HTR-8/SVneo (cell line): ENCODE results near the gene P2RY11.

Experiments
- DNase-seq: peaks from one replicate; pipeline ENCODE4 v3.0.0; 2011; ENCODE audit warnings: low spot score, mixed read lengths; ENCODE audit not compliant: insufficient read length
- FAIRE-seq: peaks from 2 replicates; lab custom pipeline; 2011; peaks lifted over from hg19 to GRCh38; lab: Jason Lieb, UNC

The P2RY11 gene

GRCh38 chr19:10111405-10111811 is at the start of gene P2RY11:
Gene P2RY11 (plus strand): TSS chr19:10111693. CDS start chr19:10111722, 29 bp downstream.
- FAIRE-seq (no peak), DNase-seq (no peak)

GRCh38 chr19:10061717-10062310 is 49.7 kb upstream of the P2RY11 start:
- no peak for DNase-seq
- FAIRE-seq = no peak

- FAIRE-seq (no peak), DNase-seq (no peak)
Observed at GRCh38 chr19:10068205-10068604, 43.3 kb upstream of the P2RY11 start.

- DNase-seq (no peak), FAIRE-seq (no peak)
Observed at GRCh38 chr19:10069046-10069445, 42.4 kb upstream of the P2RY11 start.

- no peak for DNase-seq
- FAIRE-seq = no peak
Observed at GRCh38 chr19:10070730-10071446, 40.6 kb upstream of the P2RY11 start.

- FAIRE-seq = no peak
- no peak for DNase-seq
Observed at GRCh38 chr19:10074153-10074552, 37.3 kb upstream of the P2RY11 start.

- FAIRE-seq = no peak
Observed at GRCh38 chr19:10076535-10076934, 35.0 kb upstream of the P2RY11 start.

GRCh38 chr19:10078329-10078728 is 33.2 kb upstream of the P2RY11 start:
- DNase-seq (no peak), FAIRE-seq (no peak)

More at GRCh38 chr19:10076535-10076934, 35.0 kb upstream of the P2RY11 start:
- no peak for DNase-seq

- FAIRE-seq = peak; percentile 4
- DNase-seq = no peak
Observed at GRCh38 chr19:10079031-10079453, 32.5 kb upstream of the P2RY11 start.

GRCh38 chr19:10083911-10084310 is 27.6 kb upstream of the P2RY11 start:
- FAIRE-seq = no peak
- no peak for DNase-seq

- DNase-seq (no peak), FAIRE-seq (no peak)
Observed at GRCh38 chr19:10084803-10085202, 26.7 kb upstream of the P2RY11 start.

- DNase-seq (peak; percentile 94), FAIRE-seq (peak; percentile 68)
Observed at GRCh38 chr19:10085641-10086590, 25.6 kb upstream of the P2RY11 start, which contains the start of gene SHFL. Gene SHFL (plus strand): TSS chr19:10086317. CDS start chr19:10086428, 111 bp downstream.

GRCh38 chr19:10086591-10087192 is 24.8 kb upstream of the P2RY11 start:
- FAIRE-seq = no peak
- DNase-seq = no peak

- no peak for DNase-seq
- no peak for FAIRE-seq
Observed at GRCh38 chr19:10087296-10088061, 24.0 kb upstream of the P2RY11 start.

GRCh38 chr19:10088949-10089554 is 22.4 kb upstream of the P2RY11 start:
- DNase-seq = no peak
- peak; percentile 40 for FAIRE-seq

GRCh38 chr19:10089801-10090375 is 21.6 kb upstream of the P2RY11 start:
- FAIRE-seq = peak; percentile 9
- no peak for DNase-seq

- no peak for DNase-seq
- FAIRE-seq = no peak
Observed at GRCh38 chr19:10091370-10091687, 20.2 kb upstream of the P2RY11 start.

GRCh38 chr19:10091895-10092641 is 19.4 kb upstream of the P2RY11 start:
- FAIRE-seq (no peak), DNase-seq (no peak)
